DOHH2 (cell line): Measurements from ENCODE around the gene SLC39A10.

Experiments used
- H3F3A ChIP-seq: fragments of 200-600 bp; sonication (generic), shearing (Covaris generic); 2 replicates; pipeline ENCODE4 v1.6.0; 2016; ENCODE audit warnings: antibody characterized with exemption, mild to moderate bottlenecking; ENCODE audit not compliant: control insufficient read depth, insufficient read depth
- H3K27ac ChIP-seq: fragments of 200-600 bp; sonication (generic); 2 replicates; pipeline ENCODE4 v1.5.1; 2014; ENCODE audit warnings: low read depth, mild to moderate bottlenecking, low read length, moderate library complexity
- H3K27me3 ChIP-seq: fragments of 200-600 bp; sonication (generic); 2 replicates; pipeline ENCODE4 v1.6.1; 2014; ENCODE audit warnings: mild to moderate bottlenecking, low read length, mixed read lengths; ENCODE audit not compliant: control insufficient read depth
- H3K36me3 ChIP-seq: fragments of 200-600 bp; sonication (generic); 2 replicates; pipeline ENCODE4 v1.6.1; 2014; ENCODE audit warnings: mild to moderate bottlenecking, low read length, moderate library complexity, mixed read lengths; ENCODE audit not compliant: control insufficient read depth
- H3K4me1 ChIP-seq: fragments of 200-600 bp; sonication (generic); 2 replicates; pipeline ENCODE4 v1.6.1; 2014; ENCODE audit warnings: mild to moderate bottlenecking, low read length, mixed read lengths; ENCODE audit not compliant: control insufficient read depth
- H3K4me2 ChIP-seq: fragments of 200-600 bp; sonication (generic); 2 replicates; pipeline ENCODE4 v1.6.0; 2014; ENCODE audit warnings: mild to moderate bottlenecking, low read length, moderate library complexity
- H3K4me3 ChIP-seq: fragments of 200-600 bp; sonication (generic); 2 replicates; pipeline ENCODE4 v1.5.1; 2014; ENCODE audit warnings: mild to moderate bottlenecking, low read length, mixed read lengths
- H3K79me2 ChIP-seq: fragments of 200-600 bp; sonication (generic); 2 replicates; pipeline ENCODE4 v1.6.1; 2014; ENCODE audit warnings: mild to moderate bottlenecking, low read length, mixed read lengths; ENCODE audit not compliant: control insufficient read depth
- H3K9me2 ChIP-seq: fragments of 200-600 bp; sonication (generic); replicated peaks from 2 replicates; pipeline ENCODE4 v1.6.1; 2014; ENCODE audit warnings: mild to moderate bottlenecking, low read length, mixed read lengths; ENCODE audit not compliant: control insufficient read depth
- H3K9me3 ChIP-seq: fragments of 200-600 bp; sonication (generic); 2 replicates; pipeline ENCODE4 v1.6.1; 2014; ENCODE audit warnings: antibody characterized with exemption, low read length, mixed read lengths; ENCODE audit not compliant: control insufficient read depth, insufficient read depth
- H4K20me1 ChIP-seq: fragments of 200-600 bp; sonication (generic); 2 replicates; pipeline ENCODE4 v1.6.0; 2014; ENCODE audit warnings: low read depth, mild to moderate bottlenecking, antibody characterized with exemption, low read length, moderate library complexity; ENCODE audit not compliant: control insufficient read depth, insufficient read depth
- CTCF ChIP-seq: fragments of 200-600 bp; sonication (generic); IDR thresholded peaks from one replicate; pipeline ENCODE4 v1.5.1; 2014; ENCODE audit warnings: antibody characterized with exemption, mild to moderate bottlenecking, low read depth, low read length; ENCODE audit not compliant: poor library complexity, severe bottlenecking
- EZH2phosphoT487 ChIP-seq: fragments of 200-600 bp; sonication (generic); IDR thresholded peaks from 2 replicates; pipeline ENCODE4 v1.6.1; 2017; ENCODE audit warnings: borderline replicate concordance, mild to moderate bottlenecking, antibody characterized with exemption, low read length, moderate library complexity, mixed read lengths

SLC39A10 gene

DNA sequence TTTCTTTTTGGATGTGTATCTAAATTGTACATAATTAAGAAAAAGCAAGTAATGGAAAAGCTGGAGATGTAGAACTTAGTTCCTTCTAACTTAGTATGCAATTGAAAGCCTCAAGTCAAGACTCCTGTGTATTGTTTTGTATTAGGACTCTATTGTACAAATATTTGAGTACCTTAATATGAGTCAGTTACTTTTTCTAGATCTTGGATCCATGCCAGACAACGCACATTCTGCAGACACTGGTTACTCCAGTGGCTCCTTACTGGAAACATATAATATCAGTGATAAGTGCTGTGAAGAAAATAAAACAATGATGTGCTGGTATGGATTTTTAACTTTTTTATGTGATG, 1.5 kb downstream of the SLC39A10 start:
- H3K4me2 ChIP-seq, result peak overlapping the region; percentile 63
- no peaks in the 10 kb centered on the region for H3K27me3 ChIP-seq
- peaks cover 28% of the 10 kb centered on the region for H3F3A ChIP-seq
- H3K9me3 ChIP-seq, result no peaks in the 10 kb centered on the region
- peaks cover 11% of the 10 kb centered on the region; the same call in 1 of the 2 replicates for H4K20me1 ChIP-seq
- peak overlapping the region; percentile 84 for H3K27ac ChIP-seq
- TF ChIP-seq EZH2phosphoT487, result no peak
- no peak for TF ChIP-seq CTCF
- H3K36me3 ChIP-seq, result peaks cover 38% of the 10 kb centered on the region
- peak overlapping the region; percentile 87 for H3K4me3 ChIP-seq
- peaks cover 46% of the 10 kb centered on the region for H3K4me1 ChIP-seq
- peaks cover 60% of the 10 kb centered on the region for H3K79me2 ChIP-seq
- no peaks in the 10 kb centered on the region for H3K9me2 ChIP-seq

- peaks cover 11% of the 10 kb centered on the region; the same call in 1 of the 2 replicates for H4K20me1 ChIP-seq
- no peaks in the 10 kb centered on the region for H3K9me3 ChIP-seq
- no peak for TF ChIP-seq EZH2phosphoT487
- TF ChIP-seq CTCF, result no peak
- peaks cover 44% of the 10 kb centered on the region for H3K4me1 ChIP-seq
- H3K4me3 ChIP-seq, result peak overlapping the region; percentile 87
- peaks cover 28% of the 10 kb centered on the region for H3F3A ChIP-seq
- peak overlapping the region; percentile 63 for H3K4me2 ChIP-seq
- peak overlapping the region; percentile 84 for H3K27ac ChIP-seq
- peaks cover 60% of the 10 kb centered on the region for H3K79me2 ChIP-seq
- H3K36me3 ChIP-seq, result peaks cover 38% of the 10 kb centered on the region
- no peaks in the 10 kb centered on the region for H3K9me2 ChIP-seq
- H3K27me3 ChIP-seq, result no peaks in the 10 kb centered on the region
Observed at GRCh38 chr2:195659114-195659513, 2.1 kb downstream of the SLC39A10 start.

GRCh38 chr2:195659982-195660890, 3.2 kb downstream of the SLC39A10 start:
- no peaks in the 10 kb centered on the region for H3K9me3 ChIP-seq
- peak overlapping the region; percentile 84 for H3K27ac ChIP-seq
- TF ChIP-seq CTCF, result peak; percentile 79
- TF ChIP-seq EZH2phosphoT487, result no peak
- peaks cover 22% of the 10 kb centered on the region for H3F3A ChIP-seq
- peaks cover 38% of the 10 kb centered on the region for H3K36me3 ChIP-seq
- peak overlapping the region; percentile 63 for H3K4me2 ChIP-seq
- no peaks in the 10 kb centered on the region for H3K27me3 ChIP-seq
- no peaks in the 10 kb centered on the region for H3K9me2 ChIP-seq
- H3K4me1 ChIP-seq, result peaks cover 40% of the 10 kb centered on the region
- peak overlapping the region; percentile 87 for H3K4me3 ChIP-seq
- H4K20me1 ChIP-seq, result peaks cover 11% of the 10 kb centered on the region; the same call in 1 of the 2 replicates
- peaks cover 63% of the 10 kb centered on the region for H3K79me2 ChIP-seq
